Measurements from ENCODE around the gene SP9. TPM values are rescaled to one million over a fixed set of nuclear protein-coding genes. Genes with fewer than 3 reads are reported as not detected.

Gene SP9
- total and polyA plus RNA-seq, 4 donors, result 0.30 to 1.9 (median 1.2) TPM

GRCh38 chr2:174326161-174327020, 8.4 kb upstream of the SP9 start:
- peak in 2 of 6 donors; percentile 17 to 44 for DNase-seq (ENCODE audit: low read depth in 4 of 6, low spot score in 6 of 6)
- Histone ChIP-seq H3K27ac (ENCODE audit: low read depth, low read length) (no peak overlapping the region), H3K4me1 (ENCODE audit: control insufficient read depth, insufficient read depth, low read length) (peaks cover 30% of the 10 kb centered on the region), H3K4me3 (ENCODE audit: low read depth, low read length) (peak overlapping the region; percentile 44), H3K9me3 (ENCODE audit: control insufficient read depth, insufficient read depth, low read length) (no peaks in the 10 kb centered on the region), H3K36me3 (ENCODE audit: control insufficient read depth, insufficient read depth, low read length) (no peaks in the 10 kb centered on the region), H3K27me3 (ENCODE audit: control insufficient read depth, insufficient read depth, low read length) (peaks cover 79% of the 10 kb centered on the region)
- WGBS (ENCODE audit: insufficient coverage), result under 1% methylated on average over 50 of the region's 63 CpGs

GRCh38 chr2:174327021-174327840, 7.5 kb upstream of the SP9 start:
- DNase-seq (ENCODE audit: low read depth in 4 of 6, low spot score in 6 of 6), result peak in 2 of 6 donors; percentile 16 to 37
- no peaks in the 10 kb centered on the region for H3K9me3 ChIP-seq (ENCODE audit: control insufficient read depth, insufficient read depth, low read length)
- peaks cover 30% of the 10 kb centered on the region for H3K4me1 ChIP-seq (ENCODE audit: control insufficient read depth, insufficient read depth, low read length)
- H3K27me3 ChIP-seq (ENCODE audit: control insufficient read depth, insufficient read depth, low read length), result peaks cover 84% of the 10 kb centered on the region
- H3K36me3 ChIP-seq (ENCODE audit: control insufficient read depth, insufficient read depth, low read length), result no peaks in the 10 kb centered on the region
- 2% methylated on average over 29 of the region's 41 CpGs for WGBS (ENCODE audit: insufficient coverage)
- H3K27ac ChIP-seq (ENCODE audit: low read depth, low read length), result no peak overlapping the region
- H3K4me3 ChIP-seq (ENCODE audit: low read depth, low read length), result peak overlapping the region; percentile 44

GRCh38 chr2:174327841-174328113, 7.0 kb upstream of the SP9 start:
- peak in 1 of 6 donors; percentile 5 for DNase-seq (ENCODE audit: low read depth in 4 of 6, low spot score in 6 of 6)
- Histone ChIP-seq H3K27me3 (ENCODE audit: control insufficient read depth, insufficient read depth, low read length) (peaks cover 90% of the 10 kb centered on the region), H3K9me3 (ENCODE audit: control insufficient read depth, insufficient read depth, low read length) (no peaks in the 10 kb centered on the region), H3K4me3 (ENCODE audit: low read depth, low read length) (no peak overlapping the region), H3K36me3 (ENCODE audit: control insufficient read depth, insufficient read depth, low read length) (no peaks in the 10 kb centered on the region), H3K4me1 (ENCODE audit: control insufficient read depth, insufficient read depth, low read length) (peaks cover 30% of the 10 kb centered on the region), H3K27ac (ENCODE audit: low read depth, low read length) (no peak overlapping the region)
- 12% methylated on average over 6 of the region's 6 CpGs for WGBS (ENCODE audit: insufficient coverage)

- H3K27ac ChIP-seq (ENCODE audit: low read depth, low read length), result no peak overlapping the region
- WGBS (ENCODE audit: insufficient coverage), result 4% methylated on average over 23 of the region's 44 CpGs
- H3K4me1 ChIP-seq (ENCODE audit: control insufficient read depth, insufficient read depth, low read length), result peaks cover 35% of the 10 kb centered on the region
- DNase-seq (ENCODE audit: low read depth in 4 of 6, low spot score in 6 of 6), result peak in 2 of 6 donors; percentile 9 to 38
- no peaks in the 10 kb centered on the region for H3K9me3 ChIP-seq (ENCODE audit: control insufficient read depth, insufficient read depth, low read length)
- no peak overlapping the region for H3K4me3 ChIP-seq (ENCODE audit: low read depth, low read length)
- H3K36me3 ChIP-seq (ENCODE audit: control insufficient read depth, insufficient read depth, low read length), result no peaks in the 10 kb centered on the region
- peaks cover 95% of the 10 kb centered on the region for H3K27me3 ChIP-seq (ENCODE audit: control insufficient read depth, insufficient read depth, low read length)
These were observed 6.4 kb upstream of the SP9 start for GRCh38 chr2:174328114-174328960.

- DNase-seq (ENCODE audit: low read depth in 4 of 6, low spot score in 6 of 6), result peak in 1 of 6 donors; percentile 9
- Histone ChIP-seq H3K4me3 (ENCODE audit: low read depth, low read length) (no peak overlapping the region), H3K27me3 (ENCODE audit: control insufficient read depth, insufficient read depth, low read length) (peaks cover 98% of the 10 kb centered on the region), H3K9me3 (ENCODE audit: control insufficient read depth, insufficient read depth, low read length) (no peaks in the 10 kb centered on the region), H3K27ac (ENCODE audit: low read depth, low read length) (no peak overlapping the region), H3K4me1 (ENCODE audit: control insufficient read depth, insufficient read depth, low read length) (peaks cover 43% of the 10 kb centered on the region), H3K36me3 (ENCODE audit: control insufficient read depth, insufficient read depth, low read length) (no peaks in the 10 kb centered on the region)
- WGBS (ENCODE audit: insufficient coverage), result no CpG with 5 or more reads among the region's 16 CpGs
These were observed 5.6 kb upstream of the SP9 start for GRCh38 chr2:174328961-174329715.

GRCh38 chr2:174330945-174331594, 3.7 kb upstream of the SP9 start:
- Histone ChIP-seq H3K9me3 (ENCODE audit: control insufficient read depth, insufficient read depth, low read length) (no peaks in the 10 kb centered on the region), H3K4me1 (ENCODE audit: control insufficient read depth, insufficient read depth, low read length) (peaks cover 56% of the 10 kb centered on the region), H3K27me3 (ENCODE audit: control insufficient read depth, insufficient read depth, low read length) (peaks cover 100% of the 10 kb centered on the region), H3K36me3 (ENCODE audit: control insufficient read depth, insufficient read depth, low read length) (no peaks in the 10 kb centered on the region), H3K27ac (ENCODE audit: low read depth, low read length) (no peak overlapping the region), H3K4me3 (ENCODE audit: low read depth, low read length) (no peak overlapping the region)
- DNase-seq (ENCODE audit: low read depth in 4 of 6, low spot score in 6 of 6), result peak in 1 of 6 donors; percentile 51
- 8% methylated on average over 7 of the region's 16 CpGs for WGBS (ENCODE audit: insufficient coverage)

GRCh38 chr2:174331595-174332216, 3.0 kb upstream of the SP9 start:
- peak in 3 of 6 donors; percentile 17 to 58 (median 51) for DNase-seq (ENCODE audit: low read depth in 4 of 6, low spot score in 6 of 6)
- H3K27me3 ChIP-seq (ENCODE audit: control insufficient read depth, insufficient read depth, low read length), result peaks cover 100% of the 10 kb centered on the region
- H3K9me3 ChIP-seq (ENCODE audit: control insufficient read depth, insufficient read depth, low read length), result no peaks in the 10 kb centered on the region
- no peak overlapping the region for H3K4me3 ChIP-seq (ENCODE audit: low read depth, low read length)
- 0% methylated on average over 2 of the region's 11 CpGs for WGBS (ENCODE audit: insufficient coverage)
- H3K4me1 ChIP-seq (ENCODE audit: control insufficient read depth, insufficient read depth, low read length), result peaks cover 56% of the 10 kb centered on the region
- H3K27ac ChIP-seq (ENCODE audit: low read depth, low read length), result no peak overlapping the region
- H3K36me3 ChIP-seq (ENCODE audit: control insufficient read depth, insufficient read depth, low read length), result no peaks in the 10 kb centered on the region

- H3K4me1 ChIP-seq (ENCODE audit: control insufficient read depth, insufficient read depth, low read length), result peaks cover 54% of the 10 kb centered on the region
- no peaks in the 10 kb centered on the region for H3K9me3 ChIP-seq (ENCODE audit: control insufficient read depth, insufficient read depth, low read length)
- 2% methylated on average over 29 of the region's 31 CpGs for WGBS (ENCODE audit: insufficient coverage)
- H3K27ac ChIP-seq (ENCODE audit: low read depth, low read length), result no peak overlapping the region
- no peaks in the 10 kb centered on the region for H3K36me3 ChIP-seq (ENCODE audit: control insufficient read depth, insufficient read depth, low read length)
- H3K27me3 ChIP-seq (ENCODE audit: control insufficient read depth, insufficient read depth, low read length), result peaks cover 100% of the 10 kb centered on the region
- DNase-seq (ENCODE audit: low read depth in 4 of 6, low spot score in 6 of 6), result peak in 2 of 6 donors; percentile 26 to 52
- no peak overlapping the region for H3K4me3 ChIP-seq (ENCODE audit: low read depth, low read length)
These were observed 2.4 kb upstream of the SP9 start for GRCh38 chr2:174332217-174332963.
